Stomach (tissue), 9 donors: Measurements from ENCODE around the gene FOXK2. TPM values are rescaled to one million over a fixed set of nuclear protein-coding genes. Genes with fewer than 3 reads are reported as not detected.
A peak's percentile ranks its signal among the peaks of the same experiment; 100 is the strongest.

Experiments
- DNase-seq, 2 donors: peaks; one replicate each; pipeline versions ENCODE4 v3.0.0 to v3.0.0-alpha.2; 2013 to 2019
- H3K27ac ChIP-seq, 5 donors: fragments of 200-600 bp in 4 of 5; sonication (generic) in 4 of 5; one replicate each; pipeline ENCODE4 v1.5.1; 2013 to 2019; ENCODE audit warnings: mild to moderate bottlenecking in 1 of 5, moderate library complexity in 1 of 5
- H3K27me3 ChIP-seq, 3 donors: fragments of 200-600 bp; sonication (generic); one replicate each; pipeline ENCODE4 v1.5.1; 2017 to 2019; ENCODE audit warnings: mixed run types in 1 of 3
- H3K36me3 ChIP-seq, 4 donors: fragments of 200-600 bp; sonication (generic); 1 replicate in 3 of 4; 2 replicates in 1 of 4; pipeline ENCODE4 v1.5.1; 2016 to 2019
- H3K4me1 ChIP-seq, 4 donors: fragments of 200-600 bp; sonication (generic); one replicate each; pipeline ENCODE4 v1.5.1; 2016 to 2019
- H3K4me3 ChIP-seq, 4 donors: fragments of 200-600 bp; sonication (generic) in 3 of 4; one replicate each; pipeline ENCODE4 v1.5.1; 2016 to 2019; ENCODE audit warnings: mild to moderate bottlenecking in 1 of 4
- H3K9me3 ChIP-seq, 4 donors: fragments of 200-600 bp; sonication (generic); one replicate each; pipeline ENCODE4 v1.5.1; 2016 to 2019
- CTCF ChIP-seq, 7 experiments: fragments of 450-650 bp in 4 of 7; fragments of 200-600 bp in 3 of 7; sonication (generic) in 3 of 7; IDR thresholded peaks; one replicate each; pipeline ENCODE4 v1.5.1; 2016 to 2019; ENCODE audit warnings: antibody characterized with exemption in 7 of 7, control low read depth in 2 of 7, mild to moderate bottlenecking in 1 of 7
- EP300 ChIP-seq: sonication (generic); formaldehyde crosslinking; IDR thresholded peaks from one replicate; pipeline ENCODE4 v1.6.1; 2017; ENCODE audit warnings: antibody characterized with exemption
- POLR2A ChIP-seq, 4 donors: fragments of 450-650 bp; IDR thresholded peaks; one replicate each; pipeline ENCODE4 v1.6.1; 2016; ENCODE audit warnings: antibody characterized with exemption in 4 of 4, control low read depth in 2 of 4, mild to moderate bottlenecking in 1 of 4, moderate library complexity in 1 of 4
- POLR2AphosphoS5 ChIP-seq, 3 donors: sonication (generic); formaldehyde crosslinking; IDR thresholded peaks; one replicate each; pipeline ENCODE4 v1.6.1; 2016; ENCODE audit warnings: antibody characterized with exemption in 3 of 3
- WGBS, 5 donors: extraction: QIAGEN DNeasy Blood & Tissue Kit in 3 of 5; methylation state at CpG; one replicate each; pipeline versions ENCODE4 v1.1.5 to v1.1.7; 2013 to 2018; 5-methylcytosine and 5-hydroxymethylcytosine counted together
- intact Hi-C: fragments of 100-400 bp; cut with DNase I; formaldehyde crosslinking; loops from one replicate; pipeline ENCODE4 v1.15.1; 2023; ENCODE audit warnings: low total_unique reads
- polyA plus RNA-seq, 3 donors: library from polyadenylated mRNA; stranded (reverse); fragments of 200-250 nt; gene quantifications; one replicate each; pipeline ENCODE4 v1.2.3, GENCODE V29; 2013
- total RNA-seq, 5 donors: library from RNA; depleted of rRNA; stranded (reverse); fragments of >200 nt; gene quantifications; one replicate each; pipeline versions ENCODE4 v1.1.0 to v1.2.3, GENCODE V29; 2014 to 2016
- donor health status: healthy with polysubstance abuse.
- donor health status: Bipolar disorder and iron deficiency.
- donor health status: healthy.

Gene FOXK2
- total and polyA plus RNA-seq, 8 donors = 12.8 to 71.8 (median 31.9) TPM

DNA sequence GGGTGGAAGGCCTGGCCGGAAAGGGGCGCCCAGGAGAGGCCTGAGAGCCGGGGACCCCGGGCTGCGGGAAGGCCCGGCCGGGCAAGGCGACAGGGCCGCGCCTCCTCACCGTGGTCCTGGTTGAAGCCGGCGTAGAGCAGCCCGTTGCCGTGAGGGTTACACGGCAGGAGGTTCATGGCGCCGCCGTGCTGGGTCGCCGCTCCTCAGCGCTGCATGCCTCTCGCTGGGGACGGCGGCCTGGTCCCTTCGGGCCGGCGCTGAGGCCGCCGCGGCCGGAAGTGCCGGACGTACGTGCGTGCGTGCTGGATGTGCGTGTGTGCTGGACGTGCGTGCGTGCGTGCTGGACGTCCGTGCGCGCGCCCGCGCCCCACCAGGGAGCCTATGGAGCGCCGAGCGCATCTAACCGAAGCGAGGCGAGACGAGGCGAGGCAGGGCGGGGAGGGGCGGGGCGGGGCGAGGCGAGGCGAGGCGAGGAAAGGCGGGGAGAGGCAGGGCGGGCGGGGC is 128.7 kb downstream of the FOXK2 start, which contains the start of gene WDR45B:
TSS of gene WDR45B (minus strand) at position 280 of the 504 bp plus-strand sequence. CDS start at position 176, 104 bp downstream.
- Histone ChIP-seq H3K36me3 (peaks cover 8 to 16% (median 14%) of the 10 kb centered on the region in 4 donors), H3K9me3 (no peaks in the 10 kb centered on the region), H3K27me3 (no peaks in the 10 kb centered on the region), H3K27ac (peak within 1 kb of the TSS; percentile 94 to 100 (median 98)), H3K4me3 (peak within 1 kb of the TSS; percentile 70 to 100 (median 96)), H3K4me1 (peaks cover 27 to 65% (median 41%) of the 10 kb centered on the region in 4 donors)
- intact Hi-C loops = no loop called here
- DNase-seq = peak; percentile 98 to 99
- peak in 2 of 4 donors; percentile 90 to 94 for TF ChIP-seq POLR2A (IDR thresholded peaks at IDR 0.05)
- TF ChIP-seq CTCF (IDR thresholded peaks at IDR 0.05) = no peak
- TF ChIP-seq EP300 = peak; percentile 83
- peak; percentile 99 to 100 (median 99) for TF ChIP-seq POLR2AphosphoS5 (IDR thresholded peaks at IDR 0.05)
- WGBS, 5 donors = 0 to 1% (median 0%) methylated on average over 25 to 64 of the region's 67 CpGs; no CpG with 5 or more reads in 2 of the 5 donors

GRCh38 chr17:82648742-82649331 is 129.3 kb downstream of the FOXK2 start:
- Histone ChIP-seq H3K9me3 (no peaks in the 10 kb centered on the region), H3K36me3 (peaks cover 2 to 10% (median 8%) of the 10 kb centered on the region in 4 donors), H3K27ac (peak overlapping the region; percentile 69 to 100 (median 81)), H3K4me3 (peak overlapping the region; percentile 37 to 49 (median 42)), H3K4me1 (peaks cover 32 to 64% (median 46%) of the 10 kb centered on the region in 4 donors), H3K27me3 (no peaks in the 10 kb centered on the region)
- peak; percentile 43 to 81 for DNase-seq
- intact Hi-C loops = no loop called here
- no peak for TF ChIP-seq POLR2AphosphoS5 (IDR thresholded peaks at IDR 0.05)
- no peak for TF ChIP-seq CTCF (IDR thresholded peaks at IDR 0.05)
- TF ChIP-seq POLR2A (IDR thresholded peaks at IDR 0.05) = no peak
- TF ChIP-seq EP300 = no peak
- WGBS, 5 donors = 1 to 23% (median 10%) methylated on average over 13 to 24 of the region's 37 CpGs

- TF ChIP-seq POLR2AphosphoS5 (IDR thresholded peaks at IDR 0.05) (no peak), CTCF (IDR thresholded peaks at IDR 0.05) (no peak), POLR2A (IDR thresholded peaks at IDR 0.05) (no peak), EP300 (no peak)
- no peaks in the 10 kb centered on the region for H3K27me3 ChIP-seq
- no peak overlapping the region for H3K4me3 ChIP-seq
- DNase-seq = peak in 1 of 2 donors; percentile 33
- 83 to 87% (median 86%) methylated on average over 14 to 22 of the region's 22 CpGs for WGBS, 5 donors
- peaks cover 0 to 2% (median 0%) of the 10 kb centered on the region in 4 donors for H3K36me3 ChIP-seq
- H3K4me1 ChIP-seq = peaks cover 40 to 64% (median 52%) of the 10 kb centered on the region in 4 donors
- peak overlapping the region in 3 of 5 donors; percentile 31 to 100 (median 98) for H3K27ac ChIP-seq
- H3K9me3 ChIP-seq = no peaks in the 10 kb centered on the region
- intact Hi-C loops = no loop called here
Observed at GRCh38 chr17:82649501-82650261, 130.1 kb downstream of the FOXK2 start.

DNA sequence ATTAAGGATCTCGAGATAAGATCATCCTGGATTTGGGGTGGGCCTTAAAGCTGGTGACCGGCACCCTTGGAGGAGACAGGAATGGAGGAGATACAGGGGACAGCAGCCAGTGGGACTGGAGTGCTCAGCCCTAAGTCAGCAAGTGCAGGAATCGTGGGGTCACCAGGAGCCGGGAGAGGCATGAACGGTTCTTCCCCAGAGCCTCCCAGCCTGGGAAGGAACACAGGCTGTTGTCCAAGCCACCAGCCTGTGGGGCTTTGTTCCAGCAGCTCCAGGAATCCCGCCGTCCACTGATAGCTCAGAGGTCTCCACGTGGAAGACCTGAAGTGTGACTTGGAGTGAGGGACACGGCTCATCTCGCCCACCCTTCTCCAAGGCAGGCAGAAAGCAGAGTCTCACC is 131.2 kb downstream of the FOXK2 start:
- Histone ChIP-seq H3K36me3 (peaks cover 0 to 4% (median 0%) of the 10 kb centered on the region in 4 donors), H3K27ac (peak overlapping the region in 2 of 5 donors; percentile 31 to 100), H3K9me3 (no peaks in the 10 kb centered on the region), H3K4me1 (peaks cover 43 to 62% (median 50%) of the 10 kb centered on the region in 4 donors), H3K4me3 (no peak overlapping the region), H3K27me3 (no peaks in the 10 kb centered on the region)
- no peak for TF ChIP-seq POLR2A (IDR thresholded peaks at IDR 0.05)
- no peak for TF ChIP-seq CTCF (IDR thresholded peaks at IDR 0.05)
- TF ChIP-seq POLR2AphosphoS5 (IDR thresholded peaks at IDR 0.05) = no peak
- TF ChIP-seq EP300 = no peak
- intact Hi-C loops = no loop called here
- WGBS, 5 donors = 52 to 76% (median 57%) methylated on average over 9 to 10 of the region's 10 CpGs
- peak in 1 of 2 donors; percentile 5 for DNase-seq
